ENCODE results near the gene CRTC2. TPM values are rescaled to one million over a fixed set of nuclear protein-coding genes. Genes with fewer than 3 reads are reported as not detected.
"Not testable (repeated sequence)": the region's sequence is repeated elsewhere in the genome, so short reads cannot be mapped to it uniquely, and the experiment has no call there.

Gene CRTC2
- total RNA-seq, 1 donor from 2014 or later, result 2.4 TPM

GRCh38 chr1:153932156-153933131 lies 26.0 kb downstream of the CRTC2 start:
- no peak for DNase-seq (ENCODE audit: low spot score in 2 of 2)
- no peak for FAIRE-seq

GRCh38 chr1:153929981-153930948 lies 28.1 kb downstream of the CRTC2 start:
- no peak for DNase-seq (ENCODE audit: low spot score in 2 of 2)
- FAIRE-seq, result no peak

- DNase-seq (ENCODE audit: low spot score in 2 of 2) (no peak), FAIRE-seq (no peak)
Observed at GRCh38 chr1:153929426-153929825, 29.0 kb downstream of the CRTC2 start.

- DNase-seq (ENCODE audit: low spot score in 2 of 2), result peak; percentile 66 to 75
- no peak for FAIRE-seq
Observed at GRCh38 chr1:153928791-153929341, 29.5 kb downstream of the CRTC2 start.

DNA sequence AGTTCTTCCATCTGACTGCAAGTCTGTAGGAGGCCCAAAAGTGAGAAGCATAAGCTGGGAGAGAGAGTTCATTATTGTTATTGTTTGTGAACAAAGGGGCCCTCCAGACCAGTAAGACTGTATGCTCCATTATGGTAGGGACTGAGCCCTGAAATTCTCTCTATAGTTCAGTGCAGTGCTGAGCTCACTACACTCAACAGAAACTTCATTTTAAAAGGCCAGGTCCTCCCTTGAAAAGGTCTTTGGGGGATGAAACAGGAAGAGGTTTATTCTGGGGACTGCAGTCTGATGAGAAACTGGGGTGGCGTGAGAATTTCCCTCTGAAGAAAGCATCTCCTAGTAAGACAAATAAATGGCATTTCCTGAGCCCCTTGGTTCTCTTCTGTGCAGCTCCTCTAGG lies 30.2 kb downstream of the CRTC2 start:
- DNase-seq (ENCODE audit: low spot score in 2 of 2) (peak in 1 of 2 donors; percentile 5), FAIRE-seq (no peak)

- DNase-seq (ENCODE audit: low spot score in 2 of 2), result no peak
- FAIRE-seq, result no peak
Observed at GRCh38 chr1:153926405-153926804, 32.0 kb downstream of the CRTC2 start.

- DNase-seq (ENCODE audit: low spot score in 2 of 2) (peak; percentile 96 to 98), FAIRE-seq (no peak)
Observed at GRCh38 chr1:153922972-153923925, 35.2 kb downstream of the CRTC2 start, which contains the start of gene GATAD2B. GATAD2B (minus strand) TSS chr1:153922972; CDS start chr1:153828347, 94,625 bp downstream.

- DNase-seq (ENCODE audit: low spot score in 2 of 2) (peak in 1 of 2 donors; percentile 62), FAIRE-seq (no peak)
Observed at GRCh38 chr1:153922076-153922971, 36.1 kb downstream of the CRTC2 start.

- DNase-seq (ENCODE audit: low spot score in 2 of 2), result no peak
- no peak for FAIRE-seq
Observed at GRCh38 chr1:153921803-153922075, 36.7 kb downstream of the CRTC2 start.

- peak in 1 of 2 donors; percentile 5 for DNase-seq (ENCODE audit: low spot score in 2 of 2)
- FAIRE-seq, result no peak
Observed at GRCh38 chr1:153921080-153921802, 37.2 kb downstream of the CRTC2 start.

GRCh38 chr1:153919876-153920852 lies 38.2 kb downstream of the CRTC2 start:
- no peak for FAIRE-seq

GRCh38 chr1:153916297-153916696 lies 42.1 kb downstream of the CRTC2 start:
- FAIRE-seq (no peak), DNase-seq (ENCODE audit: low spot score in 2 of 2) (no peak)

More at GRCh38 chr1:153919876-153920852, 38.2 kb downstream of the CRTC2 start:
- DNase-seq (ENCODE audit: low spot score in 2 of 2), result peak in 1 of 2 donors; percentile 13

- no peak for FAIRE-seq
- DNase-seq (ENCODE audit: low spot score in 2 of 2), result no peak
Observed at GRCh38 chr1:153912349-153912748, 46.1 kb downstream of the CRTC2 start.

GRCh38 chr1:153910560-153910959 lies 47.9 kb downstream of the CRTC2 start:
- not testable (repeated sequence) for DNase-seq (ENCODE audit: low spot score in 2 of 2); FAIRE-seq

DNA sequence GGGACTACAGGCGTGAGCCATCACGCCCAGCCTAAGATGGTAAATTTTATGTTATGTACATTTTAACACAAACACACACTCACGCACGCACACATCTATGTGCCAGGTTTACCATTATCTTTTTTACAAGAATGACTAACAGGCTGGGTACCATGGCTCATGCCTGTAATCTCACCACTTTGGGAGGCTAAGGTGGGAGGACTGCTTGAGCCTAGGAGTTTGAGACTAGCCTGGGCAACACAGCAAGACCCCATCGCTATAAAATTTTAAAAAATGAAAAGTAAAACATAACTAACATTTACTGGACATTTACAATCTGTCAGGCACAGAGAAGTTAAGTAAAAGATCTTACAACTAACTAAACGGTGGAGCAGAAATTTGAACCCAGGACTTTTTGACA lies 50.3 kb downstream of the CRTC2 start:
- DNase-seq (ENCODE audit: low spot score in 2 of 2) (no peak), FAIRE-seq (no peak)

- FAIRE-seq, result no peak
- no peak for DNase-seq (ENCODE audit: low spot score in 2 of 2)
Observed at GRCh38 chr1:153907134-153907533, 51.3 kb downstream of the CRTC2 start.

GRCh38 chr1:153906396-153906795 lies 52.0 kb downstream of the CRTC2 start:
- DNase-seq (ENCODE audit: low spot score in 2 of 2) (no peak), FAIRE-seq (no peak)
